HG03575 (cell line): ENCODE results near the gene KCNK6.
A peak's percentile ranks its signal among the peaks of the same experiment; 100 is the strongest.
"Not testable (repeated sequence)": the region's sequence is repeated elsewhere in the genome, so short reads cannot be mapped to it uniquely, and the experiment has no call there.

Experiments
- ATAC-seq: cut with Tn5 transposase; IDR thresholded peaks from one replicate; pipeline ENCODE4 v1.9.1; 2021; ENCODE audit not compliant: unreplicated experiment, insufficient number of reproducible peaks, low FRiP score; ENCODE audit errors: extremely low read depth

KCNK6 gene

GRCh38 chr19:38355728-38356725 lies 36.4 kb downstream of the KCNK6 start:
- no peak for ATAC-seq

- ATAC-seq = no peak
Observed at GRCh38 chr19:38358071-38358470, 38.4 kb downstream of the KCNK6 start.

DNA sequence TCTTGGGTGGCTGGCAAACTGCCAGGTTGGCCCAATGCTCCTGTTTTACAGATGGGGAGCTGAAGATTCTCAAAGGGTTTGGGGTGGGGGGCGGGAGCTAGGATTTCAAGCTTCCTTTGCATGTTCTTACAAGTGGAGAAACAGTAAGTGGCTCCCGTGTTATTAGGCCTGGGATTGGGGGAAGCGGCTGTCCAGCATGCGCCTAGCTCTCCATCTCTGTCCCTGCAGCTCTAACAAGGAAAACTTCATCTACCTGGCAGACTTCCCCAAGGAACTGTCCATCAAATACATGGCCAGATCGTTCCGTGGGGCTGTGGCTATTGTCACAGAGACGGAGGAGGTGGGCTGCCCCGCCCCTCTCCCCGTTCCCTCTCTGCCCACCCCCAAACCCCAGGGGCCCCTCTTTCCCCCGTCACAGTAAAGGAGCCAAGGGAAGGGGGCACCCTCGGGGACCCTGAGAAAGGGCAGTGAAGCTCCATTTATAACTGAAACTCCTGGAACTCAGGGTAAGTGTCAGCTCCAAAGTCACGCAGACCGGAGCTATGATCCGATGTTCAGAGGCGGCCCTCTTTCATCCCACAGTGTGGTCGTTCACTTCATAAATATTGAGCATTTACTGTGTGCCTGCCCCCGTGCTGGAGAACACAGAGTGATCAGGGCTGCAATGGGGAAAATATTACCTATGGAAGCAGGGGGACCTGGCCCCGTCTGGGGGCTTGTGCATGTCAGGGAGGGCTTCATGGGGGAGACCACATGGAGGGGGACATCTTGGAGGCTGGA lies 39.8 kb downstream of the KCNK6 start:
- no peak for ATAC-seq

GRCh38 chr19:38360351-38360750 lies 40.7 kb downstream of the KCNK6 start:
- ATAC-seq = no peak

DNA sequence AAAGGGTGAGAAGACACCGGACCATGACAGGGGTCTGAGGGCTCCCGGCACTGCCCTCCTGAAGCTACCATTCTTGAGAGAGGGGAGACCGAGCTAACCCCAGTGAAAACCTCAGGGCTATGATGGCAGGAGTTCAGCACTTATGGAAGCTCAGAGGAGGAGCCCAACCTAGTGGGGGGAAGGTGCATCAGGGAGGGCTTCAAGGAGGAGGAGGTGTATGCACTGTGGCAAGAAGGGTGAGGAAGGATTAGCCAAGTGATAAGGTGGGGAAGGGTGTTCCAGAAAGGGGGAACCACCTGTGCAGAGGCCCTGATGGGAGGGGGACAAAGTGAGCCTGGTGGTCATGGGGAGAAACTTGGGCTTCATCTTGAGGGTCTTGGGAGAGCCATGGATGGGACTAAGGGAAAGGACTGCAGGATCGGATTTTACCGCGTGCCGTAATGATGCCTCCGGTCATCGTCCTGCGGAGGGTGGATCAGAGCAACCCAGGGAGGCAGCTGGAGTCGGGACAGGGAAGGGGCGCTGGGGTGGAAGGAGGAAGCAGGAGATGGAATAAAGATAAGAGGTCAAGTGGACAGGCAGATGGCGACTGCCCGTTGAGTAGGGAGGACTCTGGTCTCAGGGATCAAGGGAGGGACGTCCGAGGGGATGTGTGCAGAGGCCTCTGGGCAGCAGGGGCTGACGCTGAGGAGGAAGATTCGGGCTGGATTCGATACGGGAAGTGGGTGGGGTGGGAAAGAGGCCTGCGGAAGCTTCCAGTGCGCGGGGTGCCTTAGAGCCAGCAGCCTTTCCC lies 41.4 kb downstream of the KCNK6 start:
- ATAC-seq = no peak

- no peak for ATAC-seq
Observed at GRCh38 chr19:38361633-38362075, 42.0 kb downstream of the KCNK6 start.

GRCh38 chr19:38362076-38362945 lies 42.7 kb downstream of the KCNK6 start:
- no peak for ATAC-seq

GRCh38 chr19:38362946-38363688 lies 43.5 kb downstream of the KCNK6 start:
- ATAC-seq = not testable (repeated sequence)

GRCh38 chr19:38367041-38367440 lies 47.4 kb downstream of the KCNK6 start:
- no peak for ATAC-seq

DNA sequence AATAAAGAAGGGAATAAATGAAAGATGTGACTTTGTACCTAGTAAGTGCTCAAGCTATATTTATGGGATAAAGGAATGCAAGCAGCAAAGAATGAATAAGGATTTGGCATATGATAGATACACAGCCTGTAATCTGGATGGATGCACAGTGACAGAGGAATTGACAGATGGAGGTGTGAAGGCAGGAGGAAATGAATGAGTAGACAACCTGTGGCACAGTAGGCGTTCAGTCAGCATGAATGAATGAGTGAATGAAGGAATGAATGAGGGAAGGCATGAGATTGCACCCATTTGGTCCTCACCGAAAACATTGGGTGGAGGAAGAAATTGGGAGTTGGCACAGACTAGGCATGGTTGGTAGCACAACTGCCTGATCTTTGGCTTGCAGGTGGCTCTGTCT lies 49.9 kb downstream of the KCNK6 start:
- ATAC-seq = no peak

- no peak for ATAC-seq
Observed at GRCh38 chr19:38370299-38370698, 50.7 kb downstream of the KCNK6 start.

GRCh38 chr19:38371081-38371480 lies 51.4 kb downstream of the KCNK6 start:
- ATAC-seq = no peak

- no peak for ATAC-seq
Observed at GRCh38 chr19:38373907-38374331, 54.3 kb downstream of the KCNK6 start.

GRCh38 chr19:38374332-38375097 lies 54.9 kb downstream of the KCNK6 start, which contains the start of gene PSMD8:
Gene PSMD8, plus strand, starts transcription at chr19:38374571. Its CDS starts 31 bp downstream, at chr19:38374602.
- ATAC-seq = peak; percentile 40

DNA sequence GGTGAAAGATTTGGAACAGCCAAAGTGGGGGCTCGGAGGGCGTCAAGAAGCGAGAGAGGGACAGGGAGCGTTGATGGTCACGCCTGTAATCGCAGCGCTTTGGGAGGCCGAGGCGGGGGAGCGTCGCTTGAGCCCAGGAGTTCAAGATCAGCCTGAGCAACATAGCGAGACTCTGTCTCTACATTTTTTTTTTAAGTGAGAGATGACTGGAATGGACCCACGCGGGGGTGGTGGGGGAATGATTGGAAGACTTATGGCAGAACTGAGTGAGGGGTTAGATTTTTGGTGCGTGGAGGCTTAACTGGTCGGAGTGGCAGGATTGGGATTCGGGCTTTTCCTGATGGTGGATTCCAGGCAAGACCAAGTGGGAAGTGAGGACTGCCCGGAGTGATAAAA lies 55.5 kb downstream of the KCNK6 start:
- no peak for ATAC-seq

GRCh38 chr19:38375748-38376147 lies 56.1 kb downstream of the KCNK6 start:
- no peak for ATAC-seq

GRCh38 chr19:38376576-38376975 lies 56.9 kb downstream of the KCNK6 start:
- ATAC-seq = no peak
